ENCODE data around the gene MAEA.

MAEA gene

DNA sequence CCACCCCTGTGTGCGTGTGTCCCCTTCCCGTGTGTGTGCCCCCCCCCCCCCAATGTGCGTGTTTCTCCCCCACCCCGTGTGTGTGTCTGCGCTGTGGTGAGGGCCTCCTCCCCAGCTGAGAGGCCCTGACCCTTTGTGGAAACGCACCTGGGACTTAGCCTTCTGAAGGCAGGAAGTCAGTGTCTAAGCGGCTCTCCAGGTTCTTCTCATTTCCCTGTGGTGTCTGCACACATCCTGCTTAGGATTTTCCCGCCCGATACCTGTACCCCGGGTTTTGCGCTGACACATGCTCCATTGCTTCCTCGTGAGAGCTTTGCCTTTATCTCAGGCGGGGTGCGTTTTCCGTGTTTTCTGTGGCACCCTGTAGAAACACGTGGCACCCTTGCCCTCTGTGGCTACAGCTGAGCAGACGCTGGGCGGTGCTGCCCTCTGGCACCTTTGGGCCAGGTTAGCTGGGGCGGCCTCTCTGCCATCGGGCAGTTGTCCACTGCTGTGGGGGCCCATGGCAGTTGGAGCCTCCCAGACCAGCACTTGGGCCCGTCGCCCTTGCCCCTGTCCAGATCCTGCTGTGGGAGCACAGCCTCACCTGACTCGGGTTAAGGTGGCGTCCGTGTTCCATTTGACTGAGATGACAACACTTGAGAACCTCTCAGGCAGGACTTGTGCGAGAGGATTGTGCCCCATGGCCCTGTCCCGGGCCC, 26.3 kb downstream of the MAEA start:
- H3K4me1 ChIP-seq (ENCODE audit: control insufficient read depth, insufficient read depth, low read length, unreplicated experiment), result no peaks in the 10 kb centered on the region
- no peaks in the 10 kb centered on the region for H3K27me3 ChIP-seq (ENCODE audit: insufficient read depth, low read length)
- H3K27ac ChIP-seq (ENCODE audit: low read depth, low read length), result no peak overlapping the region
- no peak overlapping the region for H2AFZ ChIP-seq (ENCODE audit: low read length, unreplicated experiment)
- H3K79me2 ChIP-seq (ENCODE audit: control insufficient read depth, insufficient read depth, low read length, unreplicated experiment), result peaks cover 23% of the 10 kb centered on the region
- no peak overlapping the region for H3K4me3 ChIP-seq (ENCODE audit: low read depth, low read length)
- H3K36me3 ChIP-seq (ENCODE audit: insufficient read depth, low read length), result peaks cover 51% of the 10 kb centered on the region

DNA sequence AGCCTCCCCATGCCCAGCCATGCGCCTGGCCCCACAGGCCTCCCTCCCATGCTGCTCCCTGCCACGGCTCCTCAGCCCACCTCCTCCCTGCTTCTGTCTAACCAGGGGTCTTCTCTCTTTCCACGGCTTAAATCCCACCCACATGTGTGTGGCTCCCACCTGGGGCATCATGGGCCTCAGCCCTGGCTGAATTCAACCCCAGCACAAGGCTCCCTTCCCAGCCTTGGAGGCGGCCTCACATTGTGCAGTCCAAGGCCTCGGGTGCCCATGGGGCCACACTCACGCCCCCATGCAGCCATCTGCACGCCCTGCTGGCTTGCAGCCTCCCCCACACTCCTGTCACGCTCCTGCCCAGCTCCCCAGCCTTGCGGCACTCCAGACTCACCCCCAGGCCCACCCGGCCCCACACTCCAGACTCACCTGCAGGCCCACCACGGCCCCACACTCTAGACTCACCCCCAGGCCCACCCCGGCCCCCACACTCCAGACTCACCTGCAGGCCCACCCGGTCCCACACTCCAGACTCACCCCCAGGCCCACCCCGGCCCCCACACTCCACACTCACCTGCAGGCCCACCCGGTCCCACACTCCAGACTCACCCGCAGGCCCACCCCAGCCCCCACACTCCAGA, 27.0 kb downstream of the MAEA start:
- no peak overlapping the region for H3K27ac ChIP-seq (ENCODE audit: low read depth, low read length)
- peaks cover 55% of the 10 kb centered on the region for H3K36me3 ChIP-seq (ENCODE audit: insufficient read depth, low read length)

DNA sequence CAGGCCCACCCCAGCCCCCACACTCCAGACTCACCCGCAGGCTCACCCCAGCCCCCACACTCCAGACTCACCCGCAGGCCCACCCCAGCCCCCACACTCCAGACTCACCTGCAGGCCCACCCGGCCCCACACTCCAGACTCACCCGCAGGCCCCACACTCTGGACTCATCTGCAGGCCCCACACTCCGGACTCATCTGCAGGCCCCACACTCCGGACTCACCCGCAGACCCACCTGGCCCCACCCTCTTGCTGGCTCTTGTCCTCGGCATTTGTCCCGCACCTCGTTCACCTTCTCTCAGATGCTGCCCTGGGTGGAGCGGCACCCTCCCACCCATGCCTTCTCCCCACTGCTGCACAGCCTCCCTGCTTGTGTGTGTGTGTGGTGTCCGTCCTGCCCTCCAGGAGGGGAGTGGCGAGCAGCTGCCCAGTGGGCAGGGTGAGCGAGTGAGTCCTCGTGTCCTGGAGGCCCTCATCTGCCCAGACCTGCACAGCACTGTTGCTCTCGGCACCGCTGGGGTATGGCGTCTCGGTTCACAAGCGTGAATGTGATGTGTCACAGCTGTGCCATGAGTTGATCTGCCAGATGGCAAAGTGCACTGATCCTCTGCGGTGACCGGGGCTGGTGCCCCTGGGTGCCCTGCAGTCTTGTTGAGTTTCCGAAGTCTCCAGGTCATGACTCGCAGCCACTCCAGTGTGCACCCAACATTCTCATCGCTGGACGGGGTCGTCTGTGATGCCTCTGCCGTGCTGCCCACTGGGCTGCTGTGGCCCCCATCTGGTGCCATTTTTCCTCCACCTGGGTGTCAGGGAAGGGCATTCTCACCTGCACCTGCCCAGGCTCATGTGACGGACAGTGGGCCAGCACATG, 27.7 kb downstream of the MAEA start:
- no peak overlapping the region for H2AFZ ChIP-seq (ENCODE audit: low read length, unreplicated experiment)
- no peak overlapping the region for H3K27ac ChIP-seq (ENCODE audit: low read depth, low read length)
- peaks cover 12% of the 10 kb centered on the region for H3K79me2 ChIP-seq (ENCODE audit: control insufficient read depth, insufficient read depth, low read length, unreplicated experiment)
- H3K27me3 ChIP-seq (ENCODE audit: insufficient read depth, low read length), result no peaks in the 10 kb centered on the region
- no peak overlapping the region for H3K4me3 ChIP-seq (ENCODE audit: low read depth, low read length)
- peaks cover 56% of the 10 kb centered on the region for H3K36me3 ChIP-seq (ENCODE audit: insufficient read depth, low read length)
- H3K4me1 ChIP-seq (ENCODE audit: control insufficient read depth, insufficient read depth, low read length, unreplicated experiment), result no peaks in the 10 kb centered on the region

More for the DNA sequence above, 27.0 kb downstream of the MAEA start:
- Histone ChIP-seq H3K4me1 (ENCODE audit: control insufficient read depth, insufficient read depth, low read length, unreplicated experiment) (no peaks in the 10 kb centered on the region), H3K27me3 (ENCODE audit: insufficient read depth, low read length) (no peaks in the 10 kb centered on the region), H3K4me3 (ENCODE audit: low read depth, low read length) (no peak overlapping the region), H3K79me2 (ENCODE audit: control insufficient read depth, insufficient read depth, low read length, unreplicated experiment) (peaks cover 18% of the 10 kb centered on the region), H2AFZ (ENCODE audit: low read length, unreplicated experiment) (no peak overlapping the region)

DNA sequence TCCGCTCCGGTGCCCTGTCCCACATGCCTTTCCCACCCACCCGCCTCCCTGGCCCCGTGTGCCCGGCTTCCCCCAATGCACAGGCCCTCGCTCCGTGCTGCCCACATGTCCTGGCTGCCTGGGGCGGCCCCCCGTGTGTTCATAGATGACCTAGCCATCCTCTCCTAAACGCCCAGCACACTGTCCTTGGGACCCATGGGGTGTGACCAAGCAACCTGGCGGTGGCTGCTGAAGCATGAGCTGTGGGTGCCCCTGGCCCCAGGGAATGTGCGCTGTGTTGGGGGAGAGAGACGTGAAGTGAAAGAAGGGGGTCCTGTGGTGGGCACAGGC, 28.3 kb downstream of the MAEA start:
- Histone ChIP-seq H3K79me2 (ENCODE audit: control insufficient read depth, insufficient read depth, low read length, unreplicated experiment) (peaks cover 6% of the 10 kb centered on the region), H3K4me3 (ENCODE audit: low read depth, low read length) (no peak overlapping the region), H3K36me3 (ENCODE audit: insufficient read depth, low read length) (peaks cover 54% of the 10 kb centered on the region), H3K27ac (ENCODE audit: low read depth, low read length) (no peak overlapping the region), H3K27me3 (ENCODE audit: insufficient read depth, low read length) (no peaks in the 10 kb centered on the region), H3K4me1 (ENCODE audit: control insufficient read depth, insufficient read depth, low read length, unreplicated experiment) (peaks cover under 1% of the 10 kb centered on the region), H2AFZ (ENCODE audit: low read length, unreplicated experiment) (no peak overlapping the region)

DNA sequence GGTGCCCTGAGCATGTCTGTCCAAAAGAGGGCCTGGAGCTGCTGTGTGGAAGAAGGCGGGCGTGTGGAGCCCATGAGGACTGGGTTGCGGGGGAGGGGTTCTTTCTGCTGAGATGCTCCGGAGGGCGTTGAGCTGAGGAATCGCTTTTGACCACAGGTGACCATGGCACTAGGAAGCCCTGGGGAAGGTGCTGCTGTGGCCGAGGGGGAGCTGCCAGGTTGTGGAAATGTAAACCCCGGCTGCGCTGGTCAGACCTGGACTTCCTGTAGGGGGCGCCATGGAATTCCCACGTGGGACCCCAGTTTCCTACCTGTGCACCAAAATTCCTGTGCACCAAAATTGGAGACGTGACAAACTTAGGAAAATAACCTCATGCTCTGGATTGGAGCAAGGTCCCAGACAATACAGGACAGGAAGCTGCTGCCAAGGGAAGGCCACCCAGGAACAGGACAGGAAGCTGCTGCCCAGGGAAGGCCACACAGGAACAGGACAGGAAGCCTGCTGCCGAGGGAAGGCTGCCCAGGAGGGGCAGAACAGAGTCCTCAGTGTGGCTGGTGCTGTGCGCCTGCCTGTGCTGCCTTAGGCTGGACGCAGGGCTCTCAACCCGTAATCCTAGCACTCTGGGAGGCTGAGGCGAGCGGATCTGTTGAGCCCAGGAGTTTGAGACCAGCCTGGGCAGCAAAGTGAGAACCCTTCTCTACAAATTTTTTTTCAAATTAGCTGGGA, 29.0 kb downstream of the MAEA start:
- Histone ChIP-seq H3K27ac (ENCODE audit: low read depth, low read length) (no peak overlapping the region), H3K4me3 (ENCODE audit: low read depth, low read length) (no peak overlapping the region), H3K36me3 (ENCODE audit: insufficient read depth, low read length) (peaks cover 48% of the 10 kb centered on the region), H3K4me1 (ENCODE audit: control insufficient read depth, insufficient read depth, low read length, unreplicated experiment) (peaks cover 7% of the 10 kb centered on the region), H3K79me2 (ENCODE audit: control insufficient read depth, insufficient read depth, low read length, unreplicated experiment) (peaks cover 5% of the 10 kb centered on the region), H3K27me3 (ENCODE audit: insufficient read depth, low read length) (no peaks in the 10 kb centered on the region), H2AFZ (ENCODE audit: low read length, unreplicated experiment) (no peak overlapping the region)

DNA sequence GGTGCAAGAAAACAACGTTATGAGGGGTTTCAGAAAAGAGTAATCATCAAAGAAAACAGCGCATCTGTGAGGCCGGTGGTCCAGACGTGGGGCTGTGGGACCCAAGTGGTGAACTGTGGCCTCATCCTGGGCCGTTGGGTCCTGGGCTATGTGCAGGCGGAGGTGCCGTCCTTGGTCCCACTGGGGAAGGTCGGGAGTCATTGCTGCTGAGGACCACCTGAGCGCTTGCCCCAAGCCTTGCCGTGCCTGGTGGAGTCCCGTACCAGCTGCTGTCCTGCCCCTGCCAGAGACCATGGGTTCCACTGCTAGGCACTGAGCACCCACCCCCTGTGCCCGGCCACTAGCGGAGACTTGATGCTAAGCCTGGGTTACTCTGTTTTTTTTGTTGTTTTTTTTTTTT, 31.8 kb downstream of the MAEA start:
- Histone ChIP-seq H2AFZ (ENCODE audit: low read length, unreplicated experiment) (no peak overlapping the region), H3K4me1 (ENCODE audit: control insufficient read depth, insufficient read depth, low read length, unreplicated experiment) (peaks cover 21% of the 10 kb centered on the region), H3K4me3 (ENCODE audit: low read depth, low read length) (no peak overlapping the region), H3K27me3 (ENCODE audit: insufficient read depth, low read length) (no peaks in the 10 kb centered on the region), H3K79me2 (ENCODE audit: control insufficient read depth, insufficient read depth, low read length, unreplicated experiment) (peaks cover 5% of the 10 kb centered on the region), H3K36me3 (ENCODE audit: insufficient read depth, low read length) (peaks cover 48% of the 10 kb centered on the region; the same call in 1 of the 2 replicates), H3K27ac (ENCODE audit: low read depth, low read length) (no peak overlapping the region)

DNA sequence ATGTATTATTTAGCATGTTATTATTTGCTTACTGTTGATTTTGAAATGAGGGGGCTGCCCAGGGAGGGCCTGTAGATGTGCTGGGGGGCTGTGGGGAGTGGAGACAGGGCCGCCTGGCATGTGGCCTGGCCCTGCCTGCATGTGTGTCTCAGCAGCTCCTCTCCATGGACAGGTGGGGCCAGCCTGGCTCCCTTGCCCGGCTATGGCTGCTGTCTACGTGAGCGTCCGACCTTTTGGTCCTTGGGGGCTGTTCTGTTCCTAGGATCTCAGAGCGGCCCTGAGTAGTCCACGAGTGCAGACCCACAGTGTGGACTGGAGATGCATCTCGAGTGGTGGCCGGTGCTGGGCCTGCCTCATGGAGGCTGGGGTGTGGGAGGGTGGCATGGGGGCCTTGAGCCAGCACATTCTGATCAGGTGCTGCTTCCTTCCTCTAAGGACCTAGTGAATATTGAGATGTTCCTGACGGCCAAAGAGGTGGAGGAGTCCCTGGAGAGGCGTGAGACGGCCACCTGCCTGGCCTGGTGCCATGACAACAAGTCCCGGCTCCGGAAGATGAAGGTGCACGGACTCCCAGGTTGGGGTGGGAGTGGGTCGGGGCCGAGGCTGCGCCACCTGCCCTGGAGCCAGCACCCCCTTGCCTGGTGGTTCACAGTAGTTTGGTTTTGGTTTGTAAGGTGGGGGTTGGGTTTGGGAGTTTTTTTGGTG, 32.4 kb downstream of the MAEA start:
- Histone ChIP-seq H3K27ac (ENCODE audit: low read depth, low read length) (no peak overlapping the region; the same call in 1 of the 2 replicates), H3K27me3 (ENCODE audit: insufficient read depth, low read length) (no peaks in the 10 kb centered on the region), H3K4me3 (ENCODE audit: low read depth, low read length) (no peak overlapping the region), H3K79me2 (ENCODE audit: control insufficient read depth, insufficient read depth, low read length, unreplicated experiment) (peaks cover 5% of the 10 kb centered on the region), H3K4me1 (ENCODE audit: control insufficient read depth, insufficient read depth, low read length, unreplicated experiment) (peaks cover 21% of the 10 kb centered on the region), H3K36me3 (ENCODE audit: insufficient read depth, low read length) (peaks cover 46% of the 10 kb centered on the region; the same call in 1 of the 2 replicates), H2AFZ (ENCODE audit: low read length, unreplicated experiment) (no peak overlapping the region)

DNA sequence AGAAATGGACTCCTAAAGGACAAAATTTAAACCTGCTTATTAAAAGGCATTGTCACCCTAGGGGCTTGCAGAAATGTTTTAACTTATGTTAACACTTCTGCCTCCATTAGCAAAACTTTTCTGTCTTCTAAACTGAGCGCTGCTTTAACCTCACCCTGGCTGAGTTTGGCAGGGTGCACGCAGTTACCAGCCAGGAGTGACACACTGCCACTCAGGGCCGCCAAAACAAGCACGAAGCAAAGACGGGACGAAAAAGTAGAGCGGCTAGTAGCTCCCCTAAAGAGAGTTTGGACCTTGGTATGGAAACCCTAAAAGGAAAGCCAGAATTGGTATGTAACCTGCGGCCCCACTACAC, 33.6 kb downstream of the MAEA start:
- H3K27ac ChIP-seq (ENCODE audit: low read depth, low read length), result peak overlapping the region; percentile 91
- no peak overlapping the region for H2AFZ ChIP-seq (ENCODE audit: low read length, unreplicated experiment)
- H3K27me3 ChIP-seq (ENCODE audit: insufficient read depth, low read length), result no peaks in the 10 kb centered on the region
- no peak overlapping the region for H3K4me3 ChIP-seq (ENCODE audit: low read depth, low read length)
- peaks cover 8% of the 10 kb centered on the region for H3K79me2 ChIP-seq (ENCODE audit: control insufficient read depth, insufficient read depth, low read length, unreplicated experiment)
- peaks cover 21% of the 10 kb centered on the region for H3K4me1 ChIP-seq (ENCODE audit: control insufficient read depth, insufficient read depth, low read length, unreplicated experiment)
- H3K36me3 ChIP-seq (ENCODE audit: insufficient read depth, low read length), result peaks cover 48% of the 10 kb centered on the region; the same call in 1 of the 2 replicates

DNA sequence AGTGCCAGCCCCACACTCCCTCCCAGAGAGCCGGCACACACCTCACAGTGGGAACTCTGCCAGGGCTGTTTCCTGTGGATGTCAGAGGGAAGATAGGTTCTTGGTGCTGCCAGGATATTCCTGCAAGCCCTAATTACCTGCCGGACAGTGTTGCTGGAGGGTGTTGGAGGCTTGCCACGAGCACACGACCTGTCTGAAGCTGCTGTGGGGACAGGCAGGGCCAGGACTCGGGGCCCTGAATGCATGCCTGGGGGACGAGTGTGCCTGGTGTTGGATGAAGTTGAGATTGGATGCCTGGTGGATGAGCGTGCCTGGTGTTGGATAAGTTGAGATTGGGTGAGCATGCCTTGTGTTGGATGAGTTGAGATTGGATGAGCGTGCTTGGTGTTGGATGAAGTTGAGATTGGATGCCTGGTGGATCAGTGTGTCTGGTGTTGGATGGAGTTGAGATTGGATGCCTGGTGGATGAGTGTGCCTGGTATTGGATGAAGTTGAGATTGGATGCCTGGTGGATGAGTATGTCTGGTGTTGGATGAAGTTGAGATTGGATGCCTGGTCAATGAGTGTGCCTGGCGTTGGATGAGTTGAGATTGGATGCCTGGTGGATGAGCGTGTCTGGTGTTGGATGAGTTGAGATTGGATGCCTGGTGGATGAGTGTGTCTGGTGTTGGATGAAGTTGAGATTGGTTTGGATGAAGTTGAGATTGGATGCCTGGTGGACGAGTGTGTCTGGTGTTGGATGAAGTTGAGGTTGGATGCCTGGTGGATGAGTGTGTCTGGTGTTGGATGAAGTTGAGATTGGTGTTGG, 34.1 kb downstream of the MAEA start:
- H3K27ac ChIP-seq (ENCODE audit: low read depth, low read length), result peak overlapping the region; percentile 91

More for the DNA sequence above, 34.1 kb downstream of the MAEA start:
- Histone ChIP-seq H3K27me3 (ENCODE audit: insufficient read depth, low read length) (no peaks in the 10 kb centered on the region), H3K79me2 (ENCODE audit: control insufficient read depth, insufficient read depth, low read length, unreplicated experiment) (peaks cover 5% of the 10 kb centered on the region), H3K4me3 (ENCODE audit: low read depth, low read length) (no peak overlapping the region), H3K36me3 (ENCODE audit: insufficient read depth, low read length) (peaks cover 45% of the 10 kb centered on the region; the same call in 1 of the 2 replicates), H2AFZ (ENCODE audit: low read length, unreplicated experiment) (no peak overlapping the region), H3K4me1 (ENCODE audit: control insufficient read depth, insufficient read depth, low read length, unreplicated experiment) (peaks cover 21% of the 10 kb centered on the region)

Measured in ACC112 (cell line).